D341Med (cell line): ENCODE data around the gene SURF2.

Source experiments
- DNase-seq: peaks from one replicate; pipeline ENCODE4 v3.0.0; 2012; ENCODE audit warnings: low spot score

The SURF2 gene

DNA sequence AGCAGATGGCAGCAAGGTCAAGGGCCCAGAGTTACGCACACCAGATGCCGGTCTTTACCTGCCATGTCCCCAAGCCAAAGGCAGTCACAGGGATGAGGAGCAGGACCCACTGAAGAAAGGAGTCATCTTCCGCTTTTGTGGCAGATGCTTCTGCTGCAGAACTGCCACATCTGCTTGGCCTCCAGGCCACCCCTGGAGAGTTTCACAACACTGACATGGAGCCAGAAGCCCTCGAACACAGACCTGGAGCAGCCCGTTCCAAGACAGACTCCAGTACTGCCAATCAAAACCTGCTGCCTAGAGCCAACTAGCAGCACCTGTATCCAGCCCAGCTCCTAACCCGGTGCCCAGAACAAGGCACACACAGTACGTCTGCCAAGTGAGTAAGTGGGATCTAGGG is 1.6 kb upstream of the SURF2 start:
- DNase-seq: no peak

DNA sequence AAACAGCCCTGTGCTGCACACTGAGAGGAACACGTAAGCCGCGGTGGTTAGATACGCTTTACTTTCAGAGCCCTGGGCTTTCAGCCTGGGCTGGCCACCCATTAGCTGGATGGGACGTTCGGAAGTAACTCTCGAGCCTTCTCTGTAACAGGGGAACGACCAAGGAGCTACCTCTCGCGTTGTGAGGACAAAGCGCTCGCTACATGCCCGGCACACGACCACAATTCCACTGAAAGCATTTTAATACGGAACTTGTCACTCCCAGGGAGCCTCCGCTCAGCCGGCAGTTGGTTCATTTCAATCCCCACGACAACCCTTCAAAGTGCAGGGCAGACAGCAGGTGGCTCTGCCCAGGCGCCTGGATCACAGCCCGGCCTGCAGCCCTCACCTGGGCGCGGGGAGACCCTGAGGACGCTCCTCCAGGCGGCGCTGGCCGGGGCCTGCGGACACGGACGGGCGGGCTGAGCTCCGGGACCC is 431 bp upstream of the SURF2 start:
- no peak for DNase-seq

DNA sequence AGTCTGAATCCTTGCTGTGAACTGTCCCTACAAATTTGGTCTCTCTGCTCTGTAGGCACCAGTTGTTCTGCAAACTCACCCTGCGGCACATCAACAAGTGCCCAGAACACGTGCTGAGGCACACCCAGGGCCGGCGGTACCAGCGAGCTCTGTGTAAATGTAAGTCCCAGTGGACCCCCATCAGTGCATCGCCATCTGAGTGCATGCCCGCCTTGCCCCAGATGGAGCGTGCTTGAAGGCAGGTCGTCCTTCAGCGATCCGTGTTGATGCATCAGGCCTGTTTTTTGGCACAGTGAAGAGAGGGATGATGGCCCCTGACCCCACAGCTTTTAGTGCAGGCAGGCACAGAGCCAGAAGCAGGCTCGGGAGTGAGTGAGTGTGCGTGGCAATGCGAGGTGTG is 1.3 kb downstream of the SURF2 start:
- no peak for DNase-seq

DNA sequence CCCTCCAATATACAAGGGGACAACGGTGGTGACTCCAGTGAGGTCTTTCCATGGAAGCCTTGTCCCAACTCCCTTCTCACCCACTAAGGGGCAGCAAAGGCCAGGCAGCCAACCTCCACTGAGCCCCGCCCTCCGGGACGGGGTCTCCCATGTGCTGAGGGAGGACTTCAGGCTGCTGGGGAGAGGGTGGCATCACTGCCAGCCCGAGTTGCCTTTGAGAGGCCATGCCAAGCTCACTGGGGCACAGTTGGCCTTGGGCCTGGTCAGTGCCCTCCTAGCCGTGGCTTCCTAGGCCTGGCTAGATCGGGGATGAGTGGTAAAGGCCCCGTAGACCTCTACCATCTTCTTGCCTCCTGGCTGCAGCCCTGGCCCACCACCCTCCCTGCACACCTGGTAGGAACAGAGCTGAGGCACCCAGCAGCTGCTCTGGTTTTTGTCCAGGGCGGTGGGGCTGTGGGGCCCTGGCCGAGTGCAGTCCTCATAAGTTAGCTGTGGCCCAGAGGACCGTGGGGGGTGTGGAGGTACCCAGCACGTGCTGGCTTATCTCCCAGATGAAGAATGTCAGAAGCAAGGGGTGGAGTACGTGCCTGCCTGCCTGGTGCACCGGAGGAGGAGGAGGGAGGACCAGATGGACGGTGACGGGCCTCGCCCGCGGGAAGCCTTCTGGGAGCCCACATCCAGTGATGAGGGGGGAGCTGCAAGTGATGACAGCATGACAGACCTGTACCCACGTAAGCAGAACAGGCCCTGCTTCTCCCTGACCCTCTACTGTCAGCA is 3.2 kb downstream of the SURF2 start:
- peak; percentile 67 for DNase-seq

DNA sequence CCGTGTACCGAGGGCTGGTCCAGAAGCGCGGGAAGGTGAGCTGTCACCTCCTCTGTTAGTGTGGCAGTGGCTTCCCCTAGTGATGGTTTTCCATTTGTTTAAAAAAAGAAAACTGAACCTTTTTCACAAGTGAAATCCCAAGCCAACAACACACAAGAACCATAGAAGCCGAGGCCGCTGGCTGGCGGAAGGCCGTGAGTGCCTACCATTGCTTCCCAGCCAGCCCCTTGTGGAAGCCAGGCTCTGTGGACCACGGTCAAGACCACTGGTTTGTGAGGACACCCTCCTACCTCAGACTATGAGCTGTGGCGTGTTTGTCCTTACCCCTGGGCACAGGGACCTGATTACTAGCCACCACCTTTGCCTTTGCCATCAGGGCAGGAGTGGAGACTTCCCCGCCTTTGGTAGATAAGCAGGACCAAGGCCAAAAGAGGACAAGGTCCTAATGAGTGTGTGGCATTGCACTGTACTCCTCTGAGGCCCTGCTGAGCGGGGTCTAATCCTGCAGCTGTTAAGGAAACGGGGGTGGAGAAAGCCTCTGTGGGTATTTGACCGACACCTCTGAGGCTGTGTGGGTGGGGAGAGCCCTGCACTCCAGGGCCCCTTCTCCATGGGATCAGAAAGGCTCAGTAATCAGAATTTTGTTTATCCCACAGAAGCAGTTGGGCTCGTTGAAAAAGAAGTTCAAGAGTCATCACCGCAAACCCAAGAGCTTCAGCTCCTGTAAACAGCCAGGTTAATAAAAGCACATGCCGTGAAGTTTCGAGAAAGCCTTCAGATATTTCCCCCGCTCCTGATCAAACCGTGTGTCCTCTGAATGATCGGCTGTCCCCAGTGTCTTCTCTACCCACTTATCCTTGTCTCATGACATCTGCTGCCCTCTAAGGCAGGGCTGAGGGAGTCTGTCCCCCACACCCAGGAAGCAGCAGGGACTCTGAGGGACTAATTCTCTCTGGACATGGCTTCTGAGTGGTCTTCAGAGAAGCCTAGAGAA is 4.3 kb downstream of the SURF2 start:
- no peak for DNase-seq

DNA sequence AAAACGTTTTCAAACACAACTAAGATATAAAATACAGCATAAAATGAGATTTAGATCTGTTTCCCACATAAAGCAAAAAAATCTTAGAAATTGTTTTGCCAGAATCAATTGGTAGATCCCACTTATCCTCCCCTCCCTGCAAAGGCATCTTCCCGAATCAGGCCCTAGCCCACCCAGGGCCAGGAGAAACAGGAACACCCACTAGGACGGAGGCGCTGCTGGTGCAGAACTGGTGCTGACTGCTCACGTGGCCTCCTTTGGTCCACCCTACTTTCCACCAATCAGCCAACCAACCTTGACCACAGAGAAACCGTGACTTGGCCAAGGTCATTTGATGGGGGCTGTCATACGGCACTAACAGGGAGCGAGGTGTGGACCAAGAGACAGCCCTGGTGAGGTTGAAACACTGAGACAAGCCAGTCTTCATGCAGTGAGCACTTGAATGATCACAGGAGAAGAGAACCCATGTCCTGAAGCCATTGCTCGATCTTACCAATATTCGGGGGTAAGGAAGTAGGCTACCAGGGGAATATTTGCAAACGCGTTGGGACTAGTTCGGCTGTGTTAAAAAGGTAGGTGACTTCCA is 5.2 kb downstream of the SURF2 start:
- no peak for DNase-seq

DNA sequence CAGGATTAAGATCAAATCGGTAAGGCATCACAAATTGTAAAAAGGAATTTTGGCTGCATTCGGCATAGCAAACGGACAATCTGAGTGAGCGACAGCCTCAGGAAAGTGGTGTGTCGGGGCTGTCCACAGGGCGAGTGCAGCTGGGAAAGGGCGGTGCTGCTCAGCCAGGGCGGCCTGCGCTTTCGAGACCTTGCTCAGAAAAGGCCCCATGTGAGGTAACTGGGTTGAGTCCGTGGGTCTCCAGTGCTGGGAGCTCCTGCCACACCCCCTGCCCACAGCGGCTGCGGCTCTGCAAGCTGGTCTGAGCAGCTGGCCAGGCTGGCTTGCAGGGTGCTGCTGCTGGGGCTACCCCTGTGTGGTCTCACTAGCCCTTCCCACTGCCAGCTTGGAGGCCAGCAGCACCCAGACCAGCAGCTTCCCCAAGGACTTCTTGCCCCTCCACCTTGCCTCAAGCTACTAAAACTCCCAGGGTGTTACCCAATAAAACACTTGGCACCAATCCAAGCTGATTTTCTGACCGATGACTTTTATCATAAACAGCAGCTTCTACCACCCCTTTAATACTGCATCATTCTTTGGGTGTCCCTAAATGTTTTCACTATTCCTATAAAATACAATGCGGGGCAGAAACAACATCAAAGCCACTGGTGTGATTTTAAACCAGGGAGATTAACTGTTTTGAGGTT is 6.2 kb downstream of the SURF2 start:
- DNase-seq: no peak

DNA sequence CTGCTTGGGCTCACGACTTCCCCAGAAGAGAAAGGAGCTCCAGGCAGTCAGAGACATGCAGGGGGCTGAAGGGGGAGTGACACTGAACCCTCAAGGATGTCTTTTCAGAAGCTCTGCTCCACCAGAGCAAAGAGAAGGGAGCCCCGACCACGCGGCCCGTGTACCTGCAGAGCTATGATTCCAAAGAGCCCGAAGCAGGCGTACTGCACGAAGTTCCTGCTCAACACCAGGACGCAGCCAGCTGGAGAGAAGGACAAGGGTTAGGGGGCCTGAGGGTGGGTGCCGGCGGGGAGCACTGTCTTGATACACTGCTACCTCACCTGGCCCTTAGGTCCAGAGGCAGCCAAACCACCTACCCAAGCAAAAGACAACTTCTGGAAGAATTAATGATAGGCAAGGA is 10.1 kb downstream of the SURF2 start:
- DNase-seq: no peak

DNA sequence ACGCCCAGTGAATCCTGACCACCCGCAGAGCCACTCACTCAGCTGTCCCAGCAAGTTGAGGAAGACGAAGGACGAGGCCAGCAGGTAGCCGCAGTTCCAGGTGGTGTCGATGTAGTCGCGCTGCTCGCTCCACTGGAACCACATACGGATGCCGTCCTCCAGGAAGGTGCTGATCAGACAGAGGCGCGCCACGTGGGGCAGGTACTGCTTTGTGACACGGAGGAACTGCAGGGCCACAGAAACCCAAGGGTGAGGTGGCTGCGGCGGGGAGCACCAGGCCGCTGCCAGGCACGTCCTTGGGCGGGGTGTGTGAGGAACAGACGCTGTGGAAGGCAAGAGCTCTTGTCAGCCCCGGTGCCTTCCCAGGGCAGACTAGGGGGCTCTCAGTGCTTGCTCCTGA is 10.9 kb downstream of the SURF2 start:
- DNase-seq: no peak

DNA sequence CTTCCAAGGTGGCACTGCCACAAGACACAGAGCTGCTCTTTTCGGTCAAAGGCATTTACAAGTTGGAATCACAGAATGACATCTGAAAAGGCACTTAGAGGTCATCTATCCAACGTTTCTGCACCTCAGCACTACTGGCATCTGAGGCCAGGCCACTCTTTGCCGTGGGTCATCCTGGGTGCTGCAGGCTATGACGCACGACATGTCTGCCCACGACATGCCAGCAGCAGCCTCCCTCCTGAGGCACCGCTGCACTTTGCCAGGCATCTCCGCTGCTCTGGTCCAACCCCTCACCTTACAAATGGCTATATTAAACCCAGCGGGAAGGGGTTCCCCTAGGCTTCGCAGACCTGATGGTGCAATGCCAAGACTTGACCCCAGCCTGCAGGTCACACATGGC is 11.4 kb downstream of the SURF2 start:
- DNase-seq: no peak

DNA sequence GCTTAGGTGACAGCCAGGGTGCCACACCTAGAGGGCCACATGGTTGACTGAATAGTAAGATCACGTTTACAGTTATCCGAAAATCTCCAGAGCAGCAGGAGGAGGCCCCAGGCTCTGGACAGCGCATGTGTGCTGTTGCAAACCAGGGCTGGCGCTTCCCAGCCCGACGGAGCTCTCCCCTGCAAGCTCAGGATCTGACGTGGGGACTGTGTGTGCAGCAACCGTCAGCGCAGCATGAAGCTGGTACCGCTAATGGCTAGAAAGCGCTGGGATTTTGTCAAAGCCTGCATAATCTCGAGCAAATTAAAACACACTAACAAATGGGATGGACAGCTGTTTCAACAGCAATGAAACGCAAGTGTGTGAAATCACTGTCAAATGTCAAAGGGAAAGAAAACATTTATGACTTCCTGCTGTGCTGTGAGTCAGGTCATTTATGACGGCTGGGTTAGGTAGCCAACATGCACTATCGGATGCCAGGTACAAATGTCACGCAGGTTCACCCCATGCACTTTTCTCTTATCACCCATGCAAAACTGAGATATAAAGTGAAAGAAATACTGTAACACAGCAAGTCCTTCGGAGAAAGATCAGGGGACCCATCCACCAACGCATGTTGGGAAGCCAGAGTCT is 12.0 kb downstream of the SURF2 start:
- no peak for DNase-seq

DNA sequence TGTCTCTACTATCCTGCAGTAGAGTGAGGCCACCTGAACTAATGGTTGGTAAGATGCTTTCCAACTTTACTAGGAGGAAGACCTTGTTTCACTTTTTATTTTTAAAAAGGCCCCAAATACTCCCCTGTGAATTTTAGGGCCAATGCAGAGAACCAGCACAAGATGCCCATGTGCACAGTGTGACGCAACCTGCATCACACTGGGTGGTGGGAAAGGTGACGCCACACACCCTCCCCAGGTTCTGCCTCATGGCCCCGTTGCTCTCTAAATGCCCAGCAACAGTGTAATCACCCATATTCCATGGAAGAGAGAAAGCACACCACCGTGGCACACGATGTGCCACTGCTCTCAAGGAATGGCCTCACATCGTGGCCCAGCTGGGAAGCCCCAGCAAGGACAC is 13.1 kb downstream of the SURF2 start:
- no peak for DNase-seq

DNA sequence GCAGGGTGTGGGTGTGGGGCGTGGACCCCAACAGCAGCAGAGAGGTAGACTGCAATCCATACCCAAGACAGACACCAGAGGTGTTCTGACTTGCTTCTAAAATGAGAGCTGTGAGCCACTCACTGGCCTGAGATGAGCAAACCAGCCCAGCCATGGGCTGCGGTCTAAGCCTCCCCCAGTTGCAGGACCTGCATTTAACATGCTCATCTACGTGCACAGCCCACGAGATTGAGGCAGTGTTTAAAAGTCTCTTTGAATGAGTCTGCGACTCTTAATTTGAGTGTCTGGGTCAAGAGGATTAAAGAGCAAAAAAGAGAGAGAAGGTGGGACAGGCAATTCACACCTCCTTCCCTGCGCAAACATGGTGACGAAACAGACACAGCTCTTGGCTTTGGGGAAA is 13.6 kb downstream of the SURF2 start:
- DNase-seq: no peak

DNA sequence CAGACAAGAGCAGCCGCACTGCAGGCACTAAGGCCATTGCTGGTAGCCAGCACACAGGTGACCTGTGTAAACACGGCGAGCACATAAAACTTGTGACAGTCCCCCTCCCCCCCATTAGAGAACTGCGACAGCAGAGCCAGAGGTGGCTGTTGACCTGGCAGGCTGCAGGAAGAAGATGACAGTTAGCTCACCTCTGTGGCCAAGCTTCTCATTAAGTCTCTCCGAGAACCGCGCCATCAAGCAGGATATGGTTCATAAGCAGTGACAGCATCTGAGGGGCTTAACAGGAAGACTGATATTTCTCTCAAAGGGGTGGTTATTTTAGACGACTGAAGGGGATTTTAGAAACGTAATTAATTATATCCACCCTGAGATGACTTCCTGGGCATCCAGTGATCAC is 14.3 kb downstream of the SURF2 start:
- no peak for DNase-seq

DNA sequence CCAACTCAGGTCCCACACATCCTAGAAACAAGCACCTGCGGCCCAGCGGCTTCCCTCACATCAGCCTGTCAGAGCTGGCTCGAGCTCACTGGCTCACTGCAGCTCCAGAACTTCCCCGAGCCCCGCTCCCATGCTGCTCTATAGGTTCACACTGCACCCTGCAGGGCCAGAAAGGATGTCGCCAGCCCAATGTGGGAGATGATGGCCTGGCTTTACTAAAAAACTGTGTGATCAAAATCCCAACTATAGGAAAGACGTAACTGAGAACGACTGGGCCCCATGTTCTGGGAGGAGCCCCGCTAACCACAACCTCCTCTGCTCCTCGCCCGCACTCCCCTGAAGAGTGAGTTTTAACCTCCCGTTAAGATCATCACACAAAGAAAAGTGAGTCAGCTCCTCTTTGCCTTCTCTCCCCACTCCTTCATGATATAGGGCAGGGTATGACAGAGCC is 14.9 kb downstream of the SURF2 start:
- no peak for DNase-seq

DNA sequence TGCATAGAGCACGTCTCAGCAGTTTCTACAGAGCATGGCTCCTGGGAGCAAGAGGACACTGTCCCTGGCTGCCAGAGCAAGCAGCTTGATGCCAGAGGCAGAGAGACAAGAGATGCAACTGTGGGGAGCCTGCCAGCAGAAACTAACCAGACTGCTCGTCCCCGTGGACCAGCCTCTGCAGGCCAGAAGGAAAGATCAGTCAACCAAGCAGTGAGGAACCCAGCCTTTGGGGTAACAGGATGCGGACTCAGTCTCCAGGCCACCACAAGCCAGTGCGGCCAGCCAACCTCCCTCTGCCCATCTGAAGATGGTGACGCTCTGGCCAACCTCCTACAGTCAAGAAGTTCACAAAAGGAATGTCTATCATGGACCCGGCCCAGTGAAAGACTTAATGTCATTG is 15.8 kb downstream of the SURF2 start:
- DNase-seq: no peak

DNA sequence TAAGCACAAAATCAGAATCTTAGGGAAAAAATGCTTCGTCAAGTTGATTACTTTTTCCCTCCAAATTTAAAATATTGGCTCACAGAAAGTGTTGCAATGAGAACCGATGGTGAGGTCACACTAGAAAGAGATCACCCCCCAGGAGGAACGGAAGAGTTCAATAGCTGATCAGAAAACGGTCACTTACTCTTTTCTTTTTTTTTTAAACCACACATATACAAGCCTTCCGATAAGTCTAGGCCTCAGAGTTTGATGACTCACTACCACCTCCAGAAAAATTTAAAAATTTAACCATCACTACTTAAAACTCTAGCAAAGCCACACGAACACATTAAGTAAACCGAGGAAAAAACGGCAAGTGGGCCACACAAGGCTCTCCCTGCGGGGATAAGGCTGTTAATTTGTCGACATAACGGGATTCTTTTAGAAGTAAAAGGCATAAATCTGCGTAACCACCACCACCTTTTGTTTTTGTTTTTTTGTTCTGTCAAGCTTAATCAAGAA is 18.3 kb downstream of the SURF2 start:
- DNase-seq: no peak

DNA sequence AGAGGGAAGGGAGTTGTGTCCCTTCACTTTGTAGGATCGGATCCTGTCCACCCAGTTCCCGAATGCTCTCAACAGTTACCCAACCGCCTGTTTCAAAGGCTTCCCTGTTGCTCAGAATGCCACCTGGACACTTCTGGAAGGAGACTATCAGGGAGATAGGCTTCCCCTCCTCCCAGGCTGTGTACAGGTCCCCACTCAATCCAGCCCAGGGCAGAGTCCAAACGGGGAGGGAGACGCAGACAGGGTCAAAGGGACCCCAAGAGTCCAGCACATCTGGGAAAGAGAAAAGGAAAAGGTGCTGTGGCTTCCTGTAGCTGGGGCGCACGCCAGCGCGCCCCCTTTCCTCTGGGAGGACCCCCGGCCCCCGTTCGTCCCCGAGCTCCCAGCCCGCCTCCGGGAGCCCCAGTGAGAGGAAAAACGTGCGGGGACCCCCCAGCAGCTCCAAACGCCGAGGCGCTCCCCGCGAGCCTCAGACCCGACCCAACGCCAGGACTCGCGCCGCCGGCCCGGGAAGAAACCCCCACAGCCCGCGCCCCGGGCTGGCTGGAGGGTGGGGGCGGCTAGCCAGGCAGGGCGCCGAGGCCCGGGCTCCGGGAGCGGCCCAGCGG is 18.9 kb downstream of the SURF2 start:
- peak; percentile 53 for DNase-seq

DNA sequence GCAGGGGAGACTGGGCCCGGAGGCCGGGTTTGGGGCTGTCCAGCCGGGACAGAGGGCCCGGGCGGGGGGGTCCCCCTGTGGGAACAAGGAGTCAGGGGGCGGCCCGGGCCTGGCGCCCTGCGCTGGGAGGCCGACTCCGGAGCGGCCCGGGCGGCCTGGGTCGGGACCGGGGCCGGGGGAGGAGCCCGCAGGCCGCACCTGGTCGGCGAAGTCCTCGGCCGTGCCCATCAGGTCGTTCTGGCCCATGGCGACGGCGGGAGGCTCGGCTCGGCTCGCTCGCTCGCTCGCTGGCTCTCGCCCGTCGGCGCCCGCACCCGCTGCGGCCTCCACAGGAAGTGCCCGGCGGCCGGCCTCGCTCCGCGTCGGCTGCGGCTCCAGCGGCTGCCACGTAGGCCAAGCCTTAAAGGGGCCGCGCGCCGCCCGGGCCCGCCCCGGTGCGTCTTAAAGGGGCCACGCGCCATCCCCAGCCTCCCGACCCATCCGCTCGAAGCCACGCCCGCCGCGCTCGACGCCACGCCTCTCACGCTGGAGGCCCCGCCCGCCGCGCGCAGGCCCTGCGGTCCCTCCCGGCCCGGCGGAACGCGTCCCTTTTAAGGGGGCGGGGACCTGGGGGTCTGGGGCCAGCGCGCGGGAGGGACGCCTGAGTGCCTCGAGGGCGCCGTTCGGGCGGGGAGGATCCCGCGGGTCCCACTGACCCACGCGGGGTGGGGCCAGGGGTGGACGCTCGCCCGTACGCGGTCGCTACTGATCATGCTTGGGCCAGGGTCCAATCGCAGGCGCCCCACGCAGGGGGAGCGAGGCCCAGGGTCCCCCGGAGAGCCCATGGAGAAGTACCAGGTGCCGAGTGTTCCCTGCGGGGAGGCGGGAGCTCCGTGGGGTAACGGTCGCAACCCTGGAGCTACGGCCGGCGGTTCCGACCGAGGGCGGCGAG is 19.6 kb downstream of the SURF2 start, which contains the start of the genes STKLD1 and SURF4:
STKLD1 (plus strand) TSS at position 643 of the 931 bp plus-strand sequence; CDS start at position 751, 108 bp downstream.
SURF4 (minus strand) TSS at position 337 of the 931 bp plus-strand sequence; CDS start at position 246, 91 bp downstream.
- peak; percentile 99 for DNase-seq
